HG02610 (cell line): ENCODE results near the gene PSMG2.
"Not testable (repeated sequence)": the region's sequence is repeated elsewhere in the genome, so short reads cannot be mapped to it uniquely, and the experiment has no call there.

Experiments
- ATAC-seq: cut with Tn5 transposase; IDR thresholded peaks from one replicate; pipeline ENCODE4 v1.9.1; 2021; ENCODE audit warnings: mild to moderate bottlenecking, moderate library complexity; ENCODE audit not compliant: unreplicated experiment

Gene PSMG2

DNA sequence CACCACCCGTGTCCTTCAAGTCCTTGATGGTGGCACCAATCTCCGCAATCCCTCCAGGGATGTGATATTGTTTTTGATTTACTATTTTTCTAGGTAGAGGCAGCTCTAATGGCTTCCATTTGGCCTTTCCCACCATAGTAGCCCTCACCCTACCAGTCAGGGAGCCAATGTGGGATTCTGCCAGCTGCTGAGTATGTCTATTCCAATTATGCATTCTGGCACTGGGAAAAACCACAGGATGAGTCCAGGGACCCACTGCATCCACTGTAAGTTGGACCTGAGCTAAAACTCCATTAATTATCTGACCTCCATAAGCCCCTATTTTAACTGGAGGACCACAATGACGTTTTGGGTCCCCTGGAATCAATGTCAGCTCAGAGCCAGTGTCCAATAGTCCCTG, 55.7 kb downstream of the PSMG2 start:
- ATAC-seq: not testable (repeated sequence)

DNA sequence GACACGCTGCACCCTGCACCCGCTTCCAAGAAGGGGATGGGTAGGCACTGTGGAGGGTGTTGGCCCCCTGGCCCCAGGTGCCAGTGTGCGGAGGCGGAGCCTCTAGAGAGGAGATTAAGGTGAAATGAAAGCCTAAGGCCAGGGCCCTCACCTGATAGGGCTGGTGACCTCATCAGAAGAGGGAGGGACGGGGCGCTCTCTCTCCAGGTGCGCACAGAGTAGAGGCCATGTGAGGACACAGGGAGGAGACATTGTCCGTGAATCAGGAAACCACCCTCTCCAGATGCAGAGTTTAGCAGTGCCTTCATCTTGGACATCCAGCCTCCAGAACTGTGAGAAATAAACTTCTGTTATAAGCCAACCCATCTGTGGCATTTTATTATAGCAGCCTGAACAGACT, 62.3 kb downstream of the PSMG2 start:
- ATAC-seq: no peak

DNA sequence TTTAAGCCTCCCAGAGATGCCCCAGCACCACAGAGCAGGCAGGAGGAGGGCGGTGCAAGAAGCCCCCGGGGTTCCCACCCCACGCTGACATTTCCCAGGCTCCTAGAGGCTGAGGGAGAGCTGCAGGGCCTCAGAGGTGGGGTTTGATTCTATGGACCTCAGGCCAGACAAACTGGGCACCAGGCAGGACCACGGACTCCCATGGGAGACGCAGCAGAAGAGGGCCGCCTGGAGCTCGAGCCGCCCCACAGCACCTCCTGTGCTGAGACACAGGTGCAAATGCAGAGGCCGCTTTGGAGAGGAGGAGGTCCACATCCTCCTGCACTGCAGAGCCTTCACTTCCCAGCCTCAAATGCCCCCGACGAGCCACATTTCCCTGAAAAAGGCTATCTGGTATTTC, 62.7 kb downstream of the PSMG2 start:
- no peak for ATAC-seq

DNA sequence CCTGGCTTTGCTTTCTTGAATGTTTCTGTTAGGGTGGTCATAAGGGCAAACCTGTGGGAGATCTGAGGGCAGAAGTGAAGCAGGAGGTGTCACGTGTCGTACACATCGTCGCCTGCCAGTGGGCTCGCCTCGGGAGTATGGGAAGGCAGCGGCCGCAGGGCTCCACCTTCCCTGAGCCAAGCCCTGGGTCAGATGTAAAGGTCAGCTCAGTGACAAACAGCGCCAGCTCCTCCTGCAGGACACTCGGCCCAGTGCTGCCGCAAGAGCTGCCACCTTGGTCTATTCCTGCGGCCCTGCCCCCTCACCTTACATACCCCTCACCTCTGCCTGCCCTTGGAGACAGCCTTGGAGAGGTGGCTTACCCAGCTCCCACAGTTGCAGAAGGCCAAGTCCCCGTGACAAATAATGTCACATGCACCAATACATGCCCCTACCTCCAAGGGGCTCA, 64.2 kb downstream of the PSMG2 start:
- no peak for ATAC-seq

DNA sequence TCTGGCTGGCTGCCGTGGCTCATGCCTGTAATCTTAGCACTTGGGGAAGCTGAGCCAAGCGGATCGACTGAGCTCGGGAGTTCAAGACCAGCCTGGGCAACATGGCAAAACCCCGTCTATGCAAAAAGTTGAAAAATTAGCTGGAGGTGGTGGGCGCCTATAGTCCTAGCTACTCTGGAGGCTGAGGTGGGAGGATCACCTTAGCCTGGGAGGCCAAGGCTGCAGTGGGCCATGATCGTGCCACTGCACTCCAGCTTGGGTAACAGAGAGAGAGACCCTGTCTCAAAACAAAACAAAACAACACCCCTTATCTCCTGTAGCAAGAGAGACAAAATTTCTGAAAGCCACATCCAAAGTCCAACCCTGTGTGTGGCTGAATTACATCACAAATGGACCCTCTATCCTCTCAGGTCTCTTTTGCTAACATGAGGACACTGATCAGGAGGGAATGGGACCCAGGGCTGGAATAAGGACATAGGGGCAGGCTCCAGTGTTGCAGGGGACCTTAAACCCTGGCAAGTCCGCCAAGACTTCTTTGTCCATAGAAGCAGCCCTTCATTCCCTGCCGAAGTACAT, 64.8 kb downstream of the PSMG2 start:
- no peak for ATAC-seq

DNA sequence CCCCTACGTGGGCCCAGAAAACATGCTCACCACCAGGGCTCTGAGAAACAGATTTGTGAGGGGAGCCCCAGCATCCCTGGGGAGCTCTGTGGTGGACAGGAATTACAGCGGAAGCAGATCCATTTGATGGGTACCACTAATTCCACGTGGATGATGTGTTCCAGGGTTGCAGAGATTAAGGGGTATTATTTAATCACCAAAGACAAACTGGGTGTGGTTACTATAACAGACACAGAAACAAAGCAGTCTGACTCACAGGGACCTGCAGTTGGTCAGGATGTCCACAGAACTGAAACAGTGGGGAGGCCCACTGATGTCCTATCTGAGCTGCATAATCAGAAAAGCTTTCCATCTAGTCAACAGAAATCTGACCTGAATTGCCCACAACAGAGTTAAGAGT, 65.8 kb downstream of the PSMG2 start:
- no peak for ATAC-seq

DNA sequence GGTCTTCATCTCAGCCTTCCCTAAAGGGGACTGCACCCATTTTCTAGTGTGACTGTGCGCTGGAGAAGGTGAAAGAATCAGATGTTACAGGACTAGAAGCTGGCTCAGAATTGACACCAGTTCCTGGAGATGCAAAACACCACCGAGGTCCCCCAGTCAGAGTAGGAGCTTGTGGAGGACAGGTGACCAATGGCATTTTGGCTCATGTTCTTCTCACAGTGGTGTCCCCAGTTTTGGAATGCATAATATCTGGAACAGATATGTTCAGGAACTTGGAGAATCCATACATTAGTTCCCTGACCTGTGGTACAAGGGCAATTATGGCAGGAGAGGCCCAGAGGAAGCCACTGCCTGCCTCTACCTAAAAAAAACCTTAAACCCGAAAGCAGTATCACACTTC, 66.3 kb downstream of the PSMG2 start:
- ATAC-seq: no peak

DNA sequence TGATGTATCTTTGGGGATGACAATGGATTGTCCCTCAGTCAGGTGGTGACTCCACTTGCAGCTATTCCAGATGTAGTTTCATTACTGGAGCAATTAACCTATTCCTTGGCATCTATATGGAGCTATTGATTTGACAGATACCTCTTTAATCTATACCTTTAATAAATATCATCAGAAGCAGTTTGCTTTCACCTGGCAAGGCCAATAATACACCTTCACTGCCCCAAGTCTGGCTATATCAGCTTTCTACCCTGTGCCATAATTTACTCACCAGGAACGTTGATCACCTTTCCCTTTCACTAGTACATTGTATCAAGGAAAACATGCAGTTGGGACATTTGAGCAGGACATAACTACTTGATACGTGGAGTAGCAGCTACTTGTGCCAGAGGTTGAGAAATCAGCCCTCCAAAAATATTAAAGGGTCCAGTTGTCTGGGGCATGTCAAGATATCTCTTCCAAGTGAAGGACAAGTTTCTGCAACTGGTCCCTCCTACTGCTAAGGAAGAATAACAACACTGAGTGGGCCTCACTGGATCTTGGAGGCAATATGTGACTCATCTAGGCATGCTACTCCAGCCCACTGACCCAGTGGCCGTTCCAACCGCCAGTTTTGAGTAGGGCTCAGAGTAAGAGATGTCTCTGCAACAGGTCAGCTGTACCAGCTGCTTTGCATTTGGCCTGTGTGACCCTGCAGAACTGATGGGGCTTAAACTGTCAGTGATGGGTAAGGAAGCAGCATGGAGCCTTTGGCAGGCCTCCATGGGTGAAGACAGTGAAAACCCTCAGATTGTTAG, 67.0 kb downstream of the PSMG2 start:
- ATAC-seq: no peak

DNA sequence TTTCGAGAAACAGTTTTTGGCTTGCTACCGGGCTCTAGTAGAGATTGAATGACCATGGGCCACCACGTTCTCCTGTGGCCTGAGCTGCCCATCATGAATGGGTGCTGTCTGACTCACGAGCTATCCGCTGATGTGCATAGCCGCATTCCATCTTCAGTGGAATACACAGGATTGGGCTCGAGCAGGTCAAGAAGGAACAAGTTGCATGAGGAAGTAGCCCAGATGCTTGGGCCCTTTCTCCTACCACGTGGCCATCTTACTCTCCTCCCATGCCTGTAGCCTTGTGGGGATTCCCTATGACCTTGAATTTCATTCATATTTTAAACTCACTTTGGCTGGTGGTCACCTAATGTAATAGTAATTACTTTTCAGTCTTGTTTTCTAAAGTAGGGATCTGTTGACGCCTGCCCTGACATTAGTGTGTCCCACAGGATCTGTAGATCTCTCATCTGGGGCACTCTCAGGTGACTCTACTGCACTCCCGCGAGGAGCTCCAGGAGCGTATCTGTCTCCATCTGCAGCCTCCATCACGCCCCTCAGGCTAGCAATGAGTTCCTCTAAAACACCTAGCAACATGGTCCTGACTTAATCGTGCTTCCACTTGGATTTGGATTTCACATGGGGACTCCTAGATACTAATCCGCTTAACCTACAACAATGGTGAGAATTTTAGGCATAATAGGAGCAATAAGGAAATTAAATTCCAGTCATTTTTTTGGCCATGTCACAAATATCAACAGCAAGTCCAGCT, 67.8 kb downstream of the PSMG2 start:
- ATAC-seq: no peak

DNA sequence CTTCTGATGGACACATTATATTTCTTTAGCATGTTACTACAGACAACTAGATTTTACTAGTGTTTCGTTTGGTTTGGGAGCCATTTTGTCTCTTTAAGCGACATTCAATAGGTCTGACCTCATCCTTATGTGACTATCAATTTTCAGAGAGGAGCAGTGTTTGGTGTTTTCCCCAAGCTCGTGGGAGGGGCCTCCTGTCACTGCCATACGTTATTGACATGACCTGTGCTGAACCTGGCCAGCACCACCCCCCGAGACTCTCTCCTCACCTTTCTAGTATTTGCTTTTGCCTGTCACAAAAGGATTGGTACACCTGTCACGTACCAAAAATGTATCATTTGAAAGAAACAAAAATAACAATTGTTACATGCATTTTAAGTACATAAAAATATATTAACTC, 69.3 kb downstream of the PSMG2 start:
- ATAC-seq: no peak

DNA sequence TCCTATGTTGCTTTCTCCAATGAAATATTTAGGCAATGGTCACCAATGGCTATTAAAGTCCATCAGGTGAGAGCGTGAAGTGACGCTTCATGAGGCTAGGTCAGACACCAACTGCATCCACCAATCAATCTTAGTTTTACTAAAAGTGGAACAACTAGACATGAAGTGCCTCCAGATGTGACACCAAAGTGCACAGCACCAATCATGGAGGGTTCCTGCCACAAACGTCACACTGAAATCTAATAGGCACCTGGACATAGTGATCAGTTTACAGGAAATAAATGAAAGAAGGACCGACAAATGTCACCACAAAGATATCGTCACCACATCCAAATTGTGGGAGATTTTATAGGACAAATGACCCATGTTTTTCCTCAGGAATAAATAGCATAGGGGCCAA, 70.5 kb downstream of the PSMG2 start:
- ATAC-seq: no peak

DNA sequence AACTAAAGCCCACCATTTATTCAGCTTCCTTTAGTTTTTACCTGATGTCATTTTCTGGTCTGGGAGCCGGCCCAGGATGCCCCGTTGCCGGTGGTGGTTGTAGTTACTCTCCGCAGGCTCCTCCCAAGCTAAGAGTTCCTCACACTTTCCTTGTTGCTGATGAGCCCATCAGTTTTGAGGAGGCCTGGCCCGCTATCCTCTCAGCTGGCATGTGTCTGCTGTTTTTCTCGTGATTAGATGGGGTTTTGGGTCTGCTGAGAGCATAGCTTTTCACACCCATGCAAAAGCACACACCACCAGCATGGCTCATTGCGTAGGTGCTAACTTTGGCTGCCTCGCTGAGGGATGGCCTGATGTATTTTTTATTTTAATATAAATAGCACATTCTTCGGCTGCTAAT, 72.1 kb downstream of the PSMG2 start:
- no peak for ATAC-seq
